ENCODE measurements around the gene MYO18A.
"Not testable (repeated sequence)": the region's sequence is repeated elsewhere in the genome, so short reads cannot be mapped to it uniquely, and the experiment has no call there.

MYO18A gene

GRCh38 chr17:29172589-29172988, 7.6 kb downstream of the MYO18A start:
- DNase-seq (ENCODE audit: low read depth) = no peak

GRCh38 chr17:29170682-29171081, 9.5 kb downstream of the MYO18A start:
- no peak for DNase-seq (ENCODE audit: low read depth)
- no peak for TF ChIP-seq CTCF (IDR thresholded peaks at IDR 0.05; ENCODE audit: control insufficient read depth, extremely low read depth, insufficient read depth)
- no peak overlapping the region for H3K4me3 ChIP-seq (ENCODE audit: low read depth, low read length)

More at GRCh38 chr17:29172589-29172988, 7.6 kb downstream of the MYO18A start:
- H3K4me3 ChIP-seq (ENCODE audit: low read depth, low read length) = no peak overlapping the region
- TF ChIP-seq CTCF (IDR thresholded peaks at IDR 0.05; ENCODE audit: control insufficient read depth, extremely low read depth, insufficient read depth) = no peak

- no peak for TF ChIP-seq CTCF (IDR thresholded peaks at IDR 0.05; ENCODE audit: control insufficient read depth, extremely low read depth, insufficient read depth)
- no peak overlapping the region for H3K4me3 ChIP-seq (ENCODE audit: low read depth, low read length)
- no peak for DNase-seq (ENCODE audit: low read depth)
Measured at GRCh38 chr17:29169806-29170591, 10.2 kb downstream of the MYO18A start.

GRCh38 chr17:29168759-29169126, 11.5 kb downstream of the MYO18A start:
- DNase-seq (ENCODE audit: low read depth); H3K4me3 ChIP-seq (ENCODE audit: low read depth, low read length): not testable (repeated sequence)

GRCh38 chr17:29168079-29168758, 12.0 kb downstream of the MYO18A start:
- no peak overlapping the region for H3K4me3 ChIP-seq (ENCODE audit: low read depth, low read length)
- DNase-seq (ENCODE audit: low read depth) = no peak
- TF ChIP-seq CTCF (IDR thresholded peaks at IDR 0.05; ENCODE audit: control insufficient read depth, extremely low read depth, insufficient read depth) = no peak

- no peak overlapping the region for H3K4me3 ChIP-seq (ENCODE audit: low read depth, low read length)
- TF ChIP-seq CTCF (IDR thresholded peaks at IDR 0.05; ENCODE audit: control insufficient read depth, extremely low read depth, insufficient read depth) = no peak
- DNase-seq (ENCODE audit: low read depth) = no peak
Measured at GRCh38 chr17:29167393-29168078, 12.7 kb downstream of the MYO18A start.

GRCh38 chr17:29166507-29166887, 13.7 kb downstream of the MYO18A start:
- DNase-seq (ENCODE audit: low read depth) = no peak
- no peak for TF ChIP-seq CTCF (IDR thresholded peaks at IDR 0.05; ENCODE audit: control insufficient read depth, extremely low read depth, insufficient read depth)
- no peak overlapping the region for H3K4me3 ChIP-seq (ENCODE audit: low read depth, low read length)

Data from LNCaP clone FGC (cell line).